IPS-18a (cell line): ENCODE results near the gene PLEKHG3.

ENCODE experiments used
- H3K27ac ChIP-seq: one replicate; pipeline ENCODE4 v1.5.1; 2013; ENCODE audit warnings: low read length
- H3K27me3 ChIP-seq: one replicate; pipeline ENCODE4 v1.6.1; 2013; ENCODE audit warnings: mild to moderate bottlenecking, low read length; ENCODE audit not compliant: control insufficient read depth, insufficient read depth
- H3K36me3 ChIP-seq: one replicate; pipeline ENCODE4 v1.6.1; 2013; ENCODE audit warnings: low read depth, low read length; ENCODE audit not compliant: control insufficient read depth
- H3K4me1 ChIP-seq: one replicate; pipeline ENCODE4 v1.6.1; 2013; ENCODE audit warnings: low read depth, low read length; ENCODE audit not compliant: control insufficient read depth
- H3K4me3 ChIP-seq: one replicate; pipeline ENCODE4 v1.5.1; 2013; ENCODE audit warnings: low read length
- H3K9ac ChIP-seq: one replicate; pipeline ENCODE4 v1.6.1; 2013; ENCODE audit warnings: mild to moderate bottlenecking, low read length, moderate library complexity
- H3K9me3 ChIP-seq: one replicate; pipeline ENCODE4 v1.6.1; 2013; ENCODE audit warnings: low read depth, low read length; ENCODE audit not compliant: control insufficient read depth

PLEKHG3 gene

GRCh38 chr14:64771161-64771560 is 66.9 kb downstream of the PLEKHG3 start:
- H3K4me1 ChIP-seq = peaks cover 5% of the 10 kb centered on the region
- no peaks in the 10 kb centered on the region for H3K9me3 ChIP-seq
- H3K9ac ChIP-seq = no peak overlapping the region
- no peaks in the 10 kb centered on the region for H3K27me3 ChIP-seq
- H3K4me3 ChIP-seq = no peak overlapping the region
- H3K36me3 ChIP-seq = no peaks in the 10 kb centered on the region
- no peak overlapping the region for H3K27ac ChIP-seq

DNA sequence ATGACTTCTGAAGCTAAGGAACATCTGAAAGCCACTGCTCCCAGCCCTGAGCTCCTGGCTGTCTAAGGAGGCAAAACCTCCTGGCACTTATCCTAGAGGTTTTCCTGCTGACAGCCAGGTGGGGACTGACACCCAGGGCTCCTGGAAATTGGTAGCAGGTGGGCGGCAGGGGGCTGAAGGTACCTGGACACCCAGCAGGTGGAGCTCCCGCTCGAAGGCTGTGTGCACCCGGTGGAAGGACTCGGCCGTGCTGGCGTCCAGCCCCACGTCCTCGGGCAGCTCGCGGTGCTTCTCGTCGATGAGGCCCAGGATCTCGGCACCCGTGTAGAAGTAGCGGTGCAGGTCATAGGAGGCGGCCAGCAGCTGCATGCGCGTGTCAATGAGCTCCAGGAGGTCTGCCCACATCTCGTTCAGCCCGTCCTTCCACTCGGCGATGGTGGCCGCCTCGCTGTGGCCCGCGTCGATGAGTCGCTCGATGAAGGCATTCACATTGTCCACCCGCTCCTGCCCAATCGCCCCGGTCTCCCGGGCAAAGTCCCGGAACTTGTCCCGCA is 68.2 kb downstream of the PLEKHG3 start:
- Histone ChIP-seq H3K4me1 (no peaks in the 10 kb centered on the region), H3K27me3 (no peaks in the 10 kb centered on the region), H3K36me3 (no peaks in the 10 kb centered on the region), H3K4me3 (no peak overlapping the region), H3K27ac (no peak overlapping the region), H3K9ac (no peak overlapping the region), H3K9me3 (no peaks in the 10 kb centered on the region)

GRCh38 chr14:64773046-64773445 is 68.8 kb downstream of the PLEKHG3 start:
- no peaks in the 10 kb centered on the region for H3K27me3 ChIP-seq
- H3K27ac ChIP-seq = no peak overlapping the region
- no peaks in the 10 kb centered on the region for H3K9me3 ChIP-seq
- H3K36me3 ChIP-seq = no peaks in the 10 kb centered on the region
- H3K4me3 ChIP-seq = no peak overlapping the region
- no peak overlapping the region for H3K9ac ChIP-seq
- H3K4me1 ChIP-seq = no peaks in the 10 kb centered on the region

GRCh38 chr14:64773577-64773976 is 69.4 kb downstream of the PLEKHG3 start:
- H3K9me3 ChIP-seq = no peaks in the 10 kb centered on the region
- H3K9ac ChIP-seq = no peak overlapping the region
- no peaks in the 10 kb centered on the region for H3K27me3 ChIP-seq
- H3K27ac ChIP-seq = no peak overlapping the region
- no peaks in the 10 kb centered on the region for H3K4me1 ChIP-seq
- no peaks in the 10 kb centered on the region for H3K36me3 ChIP-seq
- H3K4me3 ChIP-seq = no peak overlapping the region

DNA sequence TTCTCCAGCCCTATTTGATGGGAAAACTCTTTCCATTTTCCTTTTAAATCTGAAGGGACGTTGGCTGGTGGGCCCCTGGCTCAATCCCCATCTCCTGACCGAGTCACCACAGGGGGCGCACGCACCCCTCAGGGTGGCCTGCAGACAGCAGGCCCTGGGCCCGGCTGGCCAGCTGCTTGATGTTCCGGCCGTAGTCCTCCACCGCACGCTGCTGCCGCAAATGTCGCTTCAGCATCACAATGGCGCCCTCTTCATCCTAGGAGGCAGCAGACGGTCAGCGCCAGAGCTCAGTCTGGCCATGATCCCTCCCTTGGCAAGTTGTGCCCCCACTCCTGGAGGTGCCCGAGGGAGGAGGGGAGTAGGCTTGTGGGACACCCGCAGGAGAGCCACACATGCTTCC is 70.0 kb downstream of the PLEKHG3 start:
- Histone ChIP-seq H3K4me1 (no peaks in the 10 kb centered on the region), H3K36me3 (no peaks in the 10 kb centered on the region), H3K27me3 (no peaks in the 10 kb centered on the region), H3K4me3 (no peak overlapping the region), H3K9me3 (no peaks in the 10 kb centered on the region), H3K9ac (no peak overlapping the region), H3K27ac (no peak overlapping the region)

DNA sequence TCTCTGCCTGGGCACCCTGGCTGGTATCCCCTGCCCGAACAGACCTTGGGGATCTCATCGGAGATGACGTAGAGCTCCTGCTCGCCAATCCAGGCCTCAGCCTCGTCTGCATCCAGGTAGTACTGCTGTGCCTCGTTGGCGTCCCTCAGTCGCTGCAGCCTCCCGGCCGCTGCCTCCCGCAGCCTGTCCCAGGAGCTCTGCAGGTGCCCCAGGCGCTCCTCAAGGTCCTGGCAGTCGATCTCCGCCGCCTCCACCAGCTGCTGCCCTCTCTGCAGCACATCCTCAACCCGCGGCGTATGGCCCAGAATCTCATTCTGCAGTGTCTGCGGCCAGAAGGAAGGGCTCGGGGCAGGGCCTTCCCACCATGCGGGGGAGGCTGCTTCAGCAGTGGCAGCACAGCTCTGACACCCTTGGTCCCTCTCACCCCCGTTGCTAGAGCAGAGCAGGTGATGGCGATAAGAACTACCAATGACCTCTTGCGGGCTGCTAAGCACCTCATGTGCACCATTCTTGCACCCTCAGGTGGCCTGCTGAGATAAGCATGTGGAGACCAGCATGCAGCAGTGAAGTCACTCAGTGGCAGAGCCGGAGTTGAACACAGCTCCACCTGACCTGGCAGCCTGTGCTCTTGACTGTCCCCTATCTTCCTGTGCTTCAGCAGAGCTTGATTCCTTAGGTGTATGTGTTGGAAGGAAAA is 71.0 kb downstream of the PLEKHG3 start:
- H3K36me3 ChIP-seq = no peaks in the 10 kb centered on the region
- H3K4me1 ChIP-seq = no peaks in the 10 kb centered on the region
- no peak overlapping the region for H3K4me3 ChIP-seq
- no peaks in the 10 kb centered on the region for H3K27me3 ChIP-seq
- H3K9ac ChIP-seq = no peak overlapping the region
- no peaks in the 10 kb centered on the region for H3K9me3 ChIP-seq
- H3K27ac ChIP-seq = no peak overlapping the region

- no peaks in the 10 kb centered on the region for H3K4me1 ChIP-seq
- H3K36me3 ChIP-seq = no peaks in the 10 kb centered on the region
- no peak overlapping the region for H3K4me3 ChIP-seq
- H3K27me3 ChIP-seq = no peaks in the 10 kb centered on the region
- H3K9ac ChIP-seq = no peak overlapping the region
- H3K9me3 ChIP-seq = no peaks in the 10 kb centered on the region
- no peak overlapping the region for H3K27ac ChIP-seq
Measured at GRCh38 chr14:64777461-64777860, 73.2 kb downstream of the PLEKHG3 start.

GRCh38 chr14:64778104-64778754 is 74.0 kb downstream of the PLEKHG3 start:
- no peak overlapping the region for H3K27ac ChIP-seq
- no peaks in the 10 kb centered on the region for H3K4me1 ChIP-seq
- H3K9me3 ChIP-seq = no peaks in the 10 kb centered on the region
- no peaks in the 10 kb centered on the region for H3K36me3 ChIP-seq
- no peak overlapping the region for H3K9ac ChIP-seq
- H3K27me3 ChIP-seq = no peaks in the 10 kb centered on the region
- no peak overlapping the region for H3K4me3 ChIP-seq

DNA sequence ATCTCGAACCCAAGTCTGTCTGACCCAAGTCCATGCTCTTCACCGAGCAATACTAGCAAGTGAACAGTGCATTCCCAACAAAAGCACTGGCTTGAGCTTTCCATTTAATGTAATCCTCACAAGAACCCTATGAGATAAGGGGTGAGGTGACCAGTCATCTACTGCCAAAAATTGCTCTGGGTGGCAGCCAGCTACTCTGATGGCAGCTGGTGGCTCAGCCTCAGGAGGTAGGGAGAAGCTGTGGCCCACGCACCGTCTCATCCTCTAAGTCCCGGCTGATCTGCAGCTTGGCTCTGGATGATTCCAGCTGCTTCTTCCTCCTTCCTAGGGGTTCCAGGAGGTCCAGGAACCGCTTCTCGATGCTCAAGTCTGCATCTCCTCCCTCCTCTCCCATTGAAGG is 75.2 kb downstream of the PLEKHG3 start:
- H3K27me3 ChIP-seq = no peaks in the 10 kb centered on the region
- no peak overlapping the region for H3K4me3 ChIP-seq
- H3K9me3 ChIP-seq = no peaks in the 10 kb centered on the region
- H3K9ac ChIP-seq = no peak overlapping the region
- H3K27ac ChIP-seq = no peak overlapping the region
- H3K36me3 ChIP-seq = no peaks in the 10 kb centered on the region
- no peaks in the 10 kb centered on the region for H3K4me1 ChIP-seq

DNA sequence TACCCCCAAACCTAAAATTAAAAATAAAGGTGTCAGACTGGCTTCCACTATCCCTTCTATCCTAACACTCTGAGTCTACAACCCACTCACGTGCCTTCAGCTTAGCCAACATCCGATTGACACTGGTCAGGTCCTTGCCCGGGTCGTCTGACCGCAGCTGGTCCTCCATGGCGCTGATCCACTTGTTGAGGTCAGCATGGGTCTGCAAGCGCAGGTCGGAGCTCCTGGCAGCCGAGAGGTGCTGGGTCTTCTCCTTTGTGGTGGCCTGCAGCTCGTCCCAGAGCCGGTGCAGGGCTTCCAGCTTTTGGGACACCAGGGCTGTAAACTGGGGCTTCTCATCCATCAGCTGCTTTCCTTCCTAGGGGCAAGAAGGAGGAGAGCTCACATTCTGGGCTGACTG is 78.0 kb downstream of the PLEKHG3 start:
- Histone ChIP-seq H3K4me1 (no peaks in the 10 kb centered on the region), H3K9me3 (no peaks in the 10 kb centered on the region), H3K27ac (no peak overlapping the region), H3K36me3 (no peaks in the 10 kb centered on the region), H3K9ac (no peak overlapping the region), H3K4me3 (no peak overlapping the region), H3K27me3 (no peaks in the 10 kb centered on the region)

DNA sequence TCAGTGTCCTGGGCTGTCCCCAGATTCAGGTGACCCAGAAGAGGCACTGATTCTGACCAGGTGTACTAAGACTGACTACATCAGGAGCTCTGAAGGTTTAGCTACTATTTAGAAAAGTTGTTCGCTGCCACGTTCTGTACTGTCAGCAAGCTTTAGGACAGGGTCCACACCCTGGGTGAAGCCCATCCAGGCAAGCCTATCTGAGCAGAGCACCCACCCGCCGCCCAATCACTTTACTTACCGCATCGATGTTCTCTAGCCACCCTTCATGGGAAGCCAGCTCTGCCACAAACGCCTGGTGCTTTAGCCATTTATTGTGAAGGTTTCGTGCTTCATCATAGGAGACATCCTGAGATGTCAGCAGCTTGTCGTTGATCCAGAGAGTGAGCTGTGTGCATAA is 79.8 kb downstream of the PLEKHG3 start:
- H3K4me1 ChIP-seq = no peaks in the 10 kb centered on the region
- no peak overlapping the region for H3K9ac ChIP-seq
- no peaks in the 10 kb centered on the region for H3K36me3 ChIP-seq
- H3K27ac ChIP-seq = no peak overlapping the region
- no peaks in the 10 kb centered on the region for H3K27me3 ChIP-seq
- H3K9me3 ChIP-seq = no peaks in the 10 kb centered on the region
- H3K4me3 ChIP-seq = no peak overlapping the region
